BE2C (cell line): ENCODE data around the gene PALM3.

ENCODE experiments used
- DNase-seq: peaks from one replicate; pipeline ENCODE4 v3.0.0-alpha.2; 2020
- H3K27me3 ChIP-seq: fragments of 250-450 bp; sonication (Bioruptor Pico); 2 replicates; pipeline ENCODE4 v1.5.1; 2020; ENCODE audit warnings: mild to moderate bottlenecking
- H3K36me3 ChIP-seq: fragments of 250-450 bp; sonication (Bioruptor Pico); 2 replicates; pipeline ENCODE4 v1.5.1; 2020; ENCODE audit warnings: mild to moderate bottlenecking
- H3K4me1 ChIP-seq: fragments of 250-450 bp; sonication (Bioruptor Pico); 2 replicates; pipeline ENCODE4 v1.5.1; 2020
- H3K4me3 ChIP-seq: 2 replicates; pipeline ENCODE4 v1.5.1; 2011; ENCODE audit warnings: low read depth, low read length
- H3K9me3 ChIP-seq: fragments of 250-450 bp; sonication (Bioruptor Pico); 2 replicates; pipeline ENCODE4 v1.5.1; 2020
- TF ChIP-seq, protein P1 (sequence below): IDR thresholded peaks from 2 replicates; pipeline ENCODE4 v1.5.1; 2012; ENCODE audit warnings: mild to moderate bottlenecking, low read depth, low read length

PALM3 gene

DNA sequence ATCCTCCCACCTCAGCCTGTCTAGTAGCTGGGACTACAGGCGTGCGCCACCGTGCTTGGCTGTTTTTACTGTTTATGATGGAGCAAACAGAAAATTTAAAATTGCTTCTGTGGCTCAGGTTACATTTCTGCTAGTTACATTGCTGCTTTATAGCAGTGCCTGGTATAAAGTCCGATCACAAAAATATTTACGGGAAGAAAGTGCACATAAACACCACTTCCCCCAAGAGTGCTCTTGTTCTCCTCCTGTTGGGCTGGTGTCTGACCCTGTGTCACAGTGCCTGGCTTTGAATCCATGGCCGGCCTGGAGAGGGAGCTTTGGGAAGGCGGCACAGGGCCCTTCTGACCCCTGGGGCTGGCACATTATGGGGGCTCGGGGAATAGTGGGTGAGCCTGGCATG is 43.8 kb upstream of the PALM3 start:
- TF ChIP-seq, protein P1, sequence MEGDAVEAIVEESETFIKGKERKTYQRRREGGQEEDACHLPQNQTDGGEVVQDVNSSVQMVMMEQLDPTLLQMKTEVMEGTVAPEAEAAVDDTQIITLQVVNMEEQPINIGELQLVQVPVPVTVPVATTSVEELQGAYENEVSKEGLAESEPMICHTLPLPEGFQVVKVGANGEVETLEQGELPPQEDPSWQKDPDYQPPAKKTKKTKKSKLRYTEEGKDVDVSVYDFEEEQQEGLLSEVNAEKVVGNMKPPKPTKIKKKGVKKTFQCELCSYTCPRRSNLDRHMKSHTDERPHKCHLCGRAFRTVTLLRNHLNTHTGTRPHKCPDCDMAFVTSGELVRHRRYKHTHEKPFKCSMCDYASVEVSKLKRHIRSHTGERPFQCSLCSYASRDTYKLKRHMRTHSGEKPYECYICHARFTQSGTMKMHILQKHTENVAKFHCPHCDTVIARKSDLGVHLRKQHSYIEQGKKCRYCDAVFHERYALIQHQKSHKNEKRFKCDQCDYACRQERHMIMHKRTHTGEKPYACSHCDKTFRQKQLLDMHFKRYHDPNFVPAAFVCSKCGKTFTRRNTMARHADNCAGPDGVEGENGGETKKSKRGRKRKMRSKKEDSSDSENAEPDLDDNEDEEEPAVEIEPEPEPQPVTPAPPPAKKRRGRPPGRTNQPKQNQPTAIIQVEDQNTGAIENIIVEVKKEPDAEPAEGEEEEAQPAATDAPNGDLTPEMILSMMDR: no peak
- no peak for DNase-seq
- Histone ChIP-seq H3K9me3 (no peaks in the 10 kb centered on the region), H3K4me3 (no peak overlapping the region), H3K4me1 (no peaks in the 10 kb centered on the region), H3K36me3 (peaks cover 11% of the 10 kb centered on the region), H3K27me3 (no peaks in the 10 kb centered on the region)

DNA sequence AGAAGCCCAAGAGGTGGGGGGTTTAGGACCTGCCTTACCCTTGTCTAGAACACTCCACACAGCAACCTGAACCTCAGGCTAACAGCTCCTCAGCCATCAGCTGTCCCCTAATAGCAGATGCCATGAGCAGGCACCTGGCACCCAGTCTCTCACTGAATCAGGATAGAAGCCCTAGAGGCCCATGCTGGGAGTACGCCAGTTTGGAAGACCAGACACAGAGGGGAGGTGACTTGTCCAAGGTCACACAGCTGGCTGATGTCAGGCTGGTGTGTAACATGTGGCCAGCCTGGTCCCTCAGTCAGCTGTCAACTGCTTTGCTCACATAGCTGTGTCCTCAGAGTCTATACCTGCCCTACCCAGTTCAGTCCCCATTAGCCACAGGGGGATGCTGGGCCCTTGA is 41.4 kb upstream of the PALM3 start:
- H3K36me3 ChIP-seq: peaks cover 14% of the 10 kb centered on the region
- H3K27me3 ChIP-seq: no peaks in the 10 kb centered on the region
- TF ChIP-seq, protein P1: no peak
- H3K4me3 ChIP-seq: no peak overlapping the region
- DNase-seq: no peak
- no peaks in the 10 kb centered on the region for H3K9me3 ChIP-seq
- no peaks in the 10 kb centered on the region for H3K4me1 ChIP-seq

- no peaks in the 10 kb centered on the region for H3K9me3 ChIP-seq
- no peaks in the 10 kb centered on the region for H3K27me3 ChIP-seq
- no peaks in the 10 kb centered on the region for H3K4me1 ChIP-seq
- peaks cover 14% of the 10 kb centered on the region for H3K36me3 ChIP-seq
- no peak for DNase-seq
- TF ChIP-seq, protein P1: no peak
- no peak overlapping the region for H3K4me3 ChIP-seq
Observed at GRCh38 chr19:14102756-14103155, 40.9 kb upstream of the PALM3 start.

DNA sequence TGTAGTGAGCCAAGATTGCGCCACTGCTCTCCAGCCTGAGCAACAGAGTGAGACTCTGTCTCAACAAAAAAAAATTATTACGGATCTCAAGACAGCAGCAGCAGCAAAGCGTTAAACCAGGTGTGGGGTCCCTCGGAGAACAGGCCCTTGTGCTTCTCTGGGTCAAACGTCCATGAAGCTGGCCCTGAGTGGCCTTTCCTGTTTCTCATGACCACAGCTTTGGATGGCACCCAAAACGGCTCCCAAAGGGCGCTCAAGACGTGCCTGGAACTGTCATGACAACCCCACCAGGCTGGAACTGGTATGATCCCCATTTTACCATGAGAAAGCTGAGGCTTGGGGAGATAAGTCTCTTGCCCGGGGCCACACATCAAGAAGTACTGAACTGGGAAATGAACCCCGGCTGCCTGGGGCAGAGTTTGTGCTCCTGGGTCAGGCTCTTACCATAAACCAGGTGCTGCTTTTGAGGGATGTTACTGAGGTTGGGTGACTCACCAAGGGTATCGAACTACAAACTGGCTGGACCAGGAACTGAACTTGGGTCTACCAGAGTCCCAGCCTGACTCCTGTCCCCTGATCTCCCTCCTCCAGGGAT is 40.3 kb upstream of the PALM3 start:
- TF ChIP-seq, protein P1: no peak
- H3K4me1 ChIP-seq: no peaks in the 10 kb centered on the region
- H3K4me3 ChIP-seq: no peak overlapping the region
- no peaks in the 10 kb centered on the region for H3K9me3 ChIP-seq
- H3K27me3 ChIP-seq: no peaks in the 10 kb centered on the region
- DNase-seq: no peak
- peaks cover 19% of the 10 kb centered on the region for H3K36me3 ChIP-seq

GRCh38 chr19:14101003-14101545 is 39.2 kb upstream of the PALM3 start:
- H3K27me3 ChIP-seq: no peaks in the 10 kb centered on the region
- no peak overlapping the region for H3K4me3 ChIP-seq
- H3K9me3 ChIP-seq: no peaks in the 10 kb centered on the region
- peaks cover 25% of the 10 kb centered on the region for H3K36me3 ChIP-seq
- DNase-seq: no peak
- H3K4me1 ChIP-seq: no peaks in the 10 kb centered on the region
- TF ChIP-seq, protein P1: no peak

GRCh38 chr19:14097532-14098151 is 35.8 kb upstream of the PALM3 start:
- Histone ChIP-seq H3K4me3 (no peak overlapping the region), H3K4me1 (no peaks in the 10 kb centered on the region), H3K27me3 (no peaks in the 10 kb centered on the region), H3K9me3 (peaks cover 6% of the 10 kb centered on the region), H3K36me3 (peaks cover 25% of the 10 kb centered on the region)
- DNase-seq: no peak
- TF ChIP-seq, protein P1: peak; percentile 43
